ENCODE results near the gene MTHFD1. TPM values are rescaled to one million over a fixed set of nuclear protein-coding genes. Genes with fewer than 3 reads are reported as not detected.

The MTHFD1 gene
- total and polyA plus RNA-seq, 11 donors, result 39.0 to 72.1 (median 57.2) TPM

DNA sequence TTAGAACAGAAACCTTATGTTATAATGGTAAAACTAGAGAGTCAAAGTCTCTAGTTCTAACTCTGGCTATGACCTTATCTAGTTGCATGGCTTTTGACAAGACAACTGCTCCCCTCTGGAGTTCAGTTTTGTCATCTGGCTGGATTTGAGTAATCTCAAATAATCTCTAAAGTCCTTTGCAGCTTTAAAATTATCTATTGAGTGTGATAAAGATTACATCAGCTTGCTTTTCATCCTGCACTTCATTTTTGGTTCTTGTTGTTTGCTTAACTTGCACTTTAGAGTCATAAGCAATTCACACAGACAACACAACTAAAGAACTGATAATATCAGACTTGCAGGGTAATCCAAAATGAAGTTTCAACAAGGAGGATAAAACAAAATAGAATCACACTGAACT is 79.4 kb downstream of the MTHFD1 start:
- Histone ChIP-seq H3K36me3 (peaks cover 0 to 6% (median 0%) of the 10 kb centered on the region in 9 donors), H3K27ac (no peak overlapping the region), H3K9me3 (no peaks in the 10 kb centered on the region), H3K4me1 (peaks cover 0 to 18% (median 6%) of the 10 kb centered on the region in 12 donors), H3K27me3 (peaks cover 0 to 4% (median 0%) of the 10 kb centered on the region in 9 donors), H3K4me3 (no peak overlapping the region)
- TF ChIP-seq, protein P1, sequence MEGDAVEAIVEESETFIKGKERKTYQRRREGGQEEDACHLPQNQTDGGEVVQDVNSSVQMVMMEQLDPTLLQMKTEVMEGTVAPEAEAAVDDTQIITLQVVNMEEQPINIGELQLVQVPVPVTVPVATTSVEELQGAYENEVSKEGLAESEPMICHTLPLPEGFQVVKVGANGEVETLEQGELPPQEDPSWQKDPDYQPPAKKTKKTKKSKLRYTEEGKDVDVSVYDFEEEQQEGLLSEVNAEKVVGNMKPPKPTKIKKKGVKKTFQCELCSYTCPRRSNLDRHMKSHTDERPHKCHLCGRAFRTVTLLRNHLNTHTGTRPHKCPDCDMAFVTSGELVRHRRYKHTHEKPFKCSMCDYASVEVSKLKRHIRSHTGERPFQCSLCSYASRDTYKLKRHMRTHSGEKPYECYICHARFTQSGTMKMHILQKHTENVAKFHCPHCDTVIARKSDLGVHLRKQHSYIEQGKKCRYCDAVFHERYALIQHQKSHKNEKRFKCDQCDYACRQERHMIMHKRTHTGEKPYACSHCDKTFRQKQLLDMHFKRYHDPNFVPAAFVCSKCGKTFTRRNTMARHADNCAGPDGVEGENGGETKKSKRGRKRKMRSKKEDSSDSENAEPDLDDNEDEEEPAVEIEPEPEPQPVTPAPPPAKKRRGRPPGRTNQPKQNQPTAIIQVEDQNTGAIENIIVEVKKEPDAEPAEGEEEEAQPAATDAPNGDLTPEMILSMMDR (IDR thresholded peaks at IDR 0.05), result no peak
- TF ChIP-seq POLR2A (IDR thresholded peaks at IDR 0.05), result no peak
- ATAC-seq, result no peak
- no peak for DNase-seq
- intact Hi-C loops (cut with DNase I), result no loop called here

DNA sequence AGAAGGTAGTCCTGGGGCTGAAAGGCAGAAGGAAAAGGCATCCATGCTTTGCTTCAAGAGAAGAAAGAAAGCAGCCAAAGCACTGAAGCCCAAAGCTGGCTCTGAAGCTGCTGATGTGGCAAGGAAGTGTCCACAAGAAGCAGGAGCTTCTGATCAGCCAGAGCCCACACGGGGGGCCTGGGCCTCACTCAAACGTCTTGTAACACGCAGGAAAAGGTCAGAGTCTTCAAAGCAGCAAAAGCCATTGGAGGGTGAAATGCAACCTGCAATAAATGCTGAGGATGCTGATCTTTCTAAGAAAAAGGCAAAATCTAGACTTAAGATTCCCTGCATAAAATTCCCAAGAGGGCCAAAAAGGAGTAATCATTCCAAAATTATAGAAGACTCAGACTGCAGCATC is 80.3 kb downstream of the MTHFD1 start:
- H3K36me3 ChIP-seq, result no peaks in the 10 kb centered on the region
- WGBS, 4 donors, result 69 to 76% (median 74%) methylated on average over 3 of the region's 3 CpGs
- no peak overlapping the region for H3K27ac ChIP-seq
- H3K27me3 ChIP-seq, result peaks cover 0 to 4% (median 0%) of the 10 kb centered on the region in 9 donors
- TF ChIP-seq POLR2A (IDR thresholded peaks at IDR 0.05), result no peak
- TF ChIP-seq, protein P1 (IDR thresholded peaks at IDR 0.05), result no peak
- ATAC-seq (no peak), DNase-seq (no peak)
- H3K9me3 ChIP-seq, result no peaks in the 10 kb centered on the region
- intact Hi-C loops (cut with DNase I), result no loop called here
- peaks cover 0 to 18% (median 6%) of the 10 kb centered on the region in 12 donors for H3K4me1 ChIP-seq
- no peak overlapping the region for H3K4me3 ChIP-seq

DNA sequence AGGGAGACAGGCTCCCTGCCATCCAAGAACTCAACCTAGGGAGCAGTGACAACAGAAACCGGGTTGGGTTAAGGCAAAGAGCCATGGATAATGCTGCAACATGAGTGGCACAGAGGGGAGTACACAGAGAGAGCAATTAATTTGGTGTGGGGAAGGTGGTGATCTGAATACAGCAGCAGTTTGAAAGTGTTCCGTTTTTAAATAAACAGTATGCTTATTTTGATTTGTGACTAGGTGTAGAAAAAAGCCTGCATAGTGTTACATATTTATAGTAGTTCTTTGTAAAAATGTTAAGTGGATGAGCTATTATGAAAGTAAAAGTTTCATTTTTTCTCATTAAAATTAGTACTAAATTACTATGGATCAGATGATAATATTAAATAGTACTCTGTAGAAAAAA is 85.9 kb downstream of the MTHFD1 start:
- Histone ChIP-seq H3K4me1 (peaks cover 0 to 10% (median 0%) of the 10 kb centered on the region in 12 donors), H3K27me3 (no peaks in the 10 kb centered on the region), H3K4me3 (no peak overlapping the region), H3K27ac (no peak overlapping the region), H3K9me3 (no peaks in the 10 kb centered on the region), H3K36me3 (peaks cover 0 to 4% (median 0%) of the 10 kb centered on the region in 9 donors)
- no peak for DNase-seq
- intact Hi-C loops (cut with DNase I), result loop anchor here in 2 of 10 donors (10.0 kb wide), 1 partner anchor 129 kb away; no protein-coding TSS in a partner anchor
- no peak for ATAC-seq
- TF ChIP-seq POLR2A (IDR thresholded peaks at IDR 0.05), result no peak
- TF ChIP-seq, protein P1 (IDR thresholded peaks at IDR 0.05), result no peak
- WGBS, 4 donors, result 66 to 74% (median 70%) methylated on average over 2 of the region's 2 CpGs

DNA sequence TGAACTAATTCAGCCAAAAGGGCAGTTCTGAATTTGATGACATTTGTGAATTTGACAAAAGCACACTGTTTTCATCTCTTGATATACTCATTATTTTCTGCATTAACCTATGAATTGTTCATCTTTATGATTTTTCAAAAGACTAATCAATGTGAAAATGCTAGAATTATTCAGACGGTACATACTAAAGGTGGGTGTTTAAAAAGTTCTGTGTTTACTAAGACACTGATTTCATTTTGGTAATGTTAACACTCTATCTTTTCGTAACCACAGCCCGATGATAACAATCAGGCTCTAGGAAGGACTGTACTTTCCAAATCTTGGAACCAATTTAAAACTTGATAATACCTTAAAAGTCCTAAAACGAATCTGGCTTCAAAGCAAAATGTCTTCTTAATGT is 86.5 kb downstream of the MTHFD1 start:
- 79 to 96% (median 88%) methylated on average over 4 of the region's 4 CpGs for WGBS, 4 donors
- Histone ChIP-seq H3K27ac (no peak overlapping the region), H3K9me3 (no peaks in the 10 kb centered on the region), H3K4me3 (no peak overlapping the region), H3K4me1 (peaks cover 0 to 10% (median 0%) of the 10 kb centered on the region in 12 donors), H3K27me3 (no peaks in the 10 kb centered on the region), H3K36me3 (peaks cover 0 to 9% (median 0%) of the 10 kb centered on the region in 9 donors)
- ATAC-seq (no peak), DNase-seq (no peak)
- intact Hi-C loops (cut with DNase I), result loop anchor here in 9 of 10 donors (5.0 to 10.0 kb wide), 6 partner anchors 42 to 137 kb away; no protein-coding TSS in a partner anchor
- TF ChIP-seq POLR2A (IDR thresholded peaks at IDR 0.05), result no peak
- TF ChIP-seq, protein P1 (IDR thresholded peaks at IDR 0.05), result no peak

All from heart left ventricle (tissue), 16 donors.